OCI-M2 (cell line): Measurements from ENCODE around the gene FGR.
"Not testable (repeated sequence)": the region's sequence is repeated elsewhere in the genome, so short reads cannot be mapped to it uniquely, and the experiment has no call there.

Experiments used
- DNase-seq: peaks from one replicate; lab custom pipeline; 2025; ENCODE audit not compliant: unreplicated experiment; lab: John Stamatoyannopoulos, UW

FGR gene

DNA sequence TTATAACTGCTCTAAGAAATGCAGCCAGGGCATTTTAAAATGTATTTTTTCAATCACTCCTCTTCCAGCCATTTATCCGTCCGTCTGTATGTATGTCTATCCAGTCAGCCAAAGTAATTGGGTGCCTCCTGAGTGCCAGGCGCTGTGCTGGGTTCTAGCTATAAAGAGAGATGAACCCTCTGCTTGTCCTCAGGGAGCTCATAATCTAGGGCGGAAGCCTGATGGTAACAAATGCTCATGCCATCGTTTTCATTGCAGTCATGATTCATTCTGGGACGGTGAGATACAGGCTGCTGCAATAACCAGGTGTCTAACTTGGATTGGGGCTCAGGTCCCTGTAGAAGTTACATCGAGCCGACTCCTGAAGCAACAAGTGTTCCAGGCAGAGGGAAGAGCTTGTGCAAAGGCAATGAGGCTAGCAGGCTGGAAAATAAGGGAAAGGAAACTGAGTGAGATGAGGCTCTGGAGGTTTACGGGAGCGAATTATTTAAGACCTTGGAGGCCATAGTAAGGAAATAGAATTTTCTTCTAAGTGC is 25.4 kb upstream of the FGR start:
- DNase-seq: no peak

DNA sequence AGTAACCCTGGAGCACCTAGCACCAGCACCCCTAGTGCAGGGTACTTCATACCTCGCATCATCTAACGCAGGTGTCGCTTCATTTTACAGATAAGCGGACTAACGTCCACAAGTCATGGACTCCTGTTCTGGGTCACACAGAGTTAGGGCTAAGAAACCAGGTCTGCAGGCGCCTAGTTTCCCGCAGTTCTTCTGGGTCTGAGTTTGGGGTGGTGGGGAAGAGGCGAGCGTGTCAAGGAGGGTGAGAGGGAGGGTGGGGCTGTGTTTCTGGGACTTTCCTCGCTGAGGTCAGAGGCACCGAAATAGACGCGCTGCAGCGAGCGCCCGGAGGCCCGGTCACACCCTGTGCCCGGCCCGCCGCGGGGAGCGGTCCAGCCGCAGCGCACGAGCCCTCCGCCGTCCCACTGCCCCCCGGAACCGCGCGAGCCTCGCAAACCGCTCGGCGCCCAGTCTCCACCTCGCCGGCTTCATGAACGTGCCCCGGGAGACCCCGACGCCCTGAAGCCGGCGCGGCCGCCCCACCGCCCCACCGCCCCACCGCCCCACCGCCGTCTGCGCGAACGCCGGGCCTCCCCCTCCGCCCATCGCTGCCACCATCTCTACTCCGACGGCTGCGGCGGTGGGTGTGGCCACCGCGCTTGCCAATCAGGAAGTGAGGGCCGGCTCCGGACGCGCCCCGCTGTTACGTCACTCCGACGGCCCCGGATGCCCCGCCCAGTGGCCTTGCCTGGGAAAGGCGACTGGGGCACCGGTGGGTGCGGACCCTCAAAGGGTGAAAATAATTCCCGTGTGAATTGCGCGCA is 24.7 kb upstream of the FGR start:
- no peak for DNase-seq

GRCh38 chr1:27658951-27659496 is 24.0 kb upstream of the FGR start:
- DNase-seq: no peak

GRCh38 chr1:27656157-27656893 is 21.3 kb upstream of the FGR start:
- DNase-seq: no peak

DNA sequence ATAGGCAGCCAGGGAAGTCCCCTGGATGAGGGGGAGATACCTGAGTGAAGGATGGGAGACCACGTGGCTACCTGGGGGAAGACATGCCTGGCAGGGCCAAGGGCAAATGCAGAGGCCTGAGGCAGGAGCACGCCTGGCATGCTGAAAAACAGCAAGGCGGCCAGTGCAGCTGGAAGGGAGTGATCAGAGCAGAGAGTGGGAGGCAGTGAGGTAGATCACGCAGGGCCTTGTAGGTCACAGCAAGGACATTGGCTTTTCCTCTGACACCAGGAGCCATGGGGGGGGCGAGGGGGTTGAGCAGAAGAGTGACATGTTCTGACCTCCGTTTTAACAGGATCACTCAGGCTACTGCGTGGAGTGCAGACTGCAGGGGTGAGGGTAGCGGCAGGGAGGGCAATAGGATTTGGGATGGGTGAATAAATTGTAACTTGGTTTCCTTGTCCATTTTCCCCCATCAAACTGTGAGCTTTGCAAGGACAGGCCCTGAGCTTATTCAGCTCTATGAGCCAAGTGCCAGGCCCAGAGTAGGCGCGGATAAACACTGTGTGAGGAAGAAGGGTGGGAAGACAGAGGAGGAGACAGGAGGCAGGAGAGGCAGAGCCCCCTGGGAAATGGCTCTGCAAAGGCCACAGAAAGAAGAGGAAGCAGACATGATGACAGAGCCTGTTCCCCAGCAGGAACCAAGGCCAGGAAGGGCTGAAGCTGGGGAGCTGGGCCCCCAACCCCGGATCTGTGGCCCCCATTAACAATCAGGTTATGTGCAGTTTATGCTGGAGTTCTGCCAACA is 20.4 kb upstream of the FGR start:
- no peak for DNase-seq

GRCh38 chr1:27652111-27652864 is 17.3 kb upstream of the FGR start:
- DNase-seq: no peak

DNA sequence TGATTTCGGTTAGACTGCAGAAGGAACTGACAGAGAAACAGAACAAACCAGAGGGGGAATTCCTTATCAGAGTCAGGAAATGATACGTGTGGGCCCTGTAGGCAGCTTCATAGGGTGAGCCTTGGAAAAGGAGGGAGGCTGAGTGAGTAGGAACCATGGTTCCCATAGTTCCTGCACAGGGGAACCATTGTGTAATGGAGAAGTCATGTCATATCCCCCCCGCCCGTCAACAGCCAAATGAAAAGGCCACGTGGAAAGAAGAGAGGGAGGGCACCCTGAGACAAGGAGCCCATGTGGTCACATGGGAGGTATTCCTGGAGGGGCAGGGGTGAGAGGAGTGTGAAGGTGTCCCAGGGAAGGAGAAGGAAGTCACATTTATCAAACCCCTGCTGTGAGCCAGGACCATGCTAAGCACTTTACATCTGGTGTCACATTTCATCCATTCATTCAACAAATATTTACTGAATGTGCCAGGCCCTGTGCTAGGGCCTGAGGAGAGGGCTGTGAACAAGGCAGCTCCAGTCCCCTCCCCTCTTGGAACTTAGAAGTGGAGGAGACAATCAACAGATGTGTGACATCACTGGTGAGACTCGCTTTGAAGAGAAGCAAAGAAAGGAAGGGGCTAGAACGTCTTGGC is 15.7 kb upstream of the FGR start:
- DNase-seq: no peak

DNA sequence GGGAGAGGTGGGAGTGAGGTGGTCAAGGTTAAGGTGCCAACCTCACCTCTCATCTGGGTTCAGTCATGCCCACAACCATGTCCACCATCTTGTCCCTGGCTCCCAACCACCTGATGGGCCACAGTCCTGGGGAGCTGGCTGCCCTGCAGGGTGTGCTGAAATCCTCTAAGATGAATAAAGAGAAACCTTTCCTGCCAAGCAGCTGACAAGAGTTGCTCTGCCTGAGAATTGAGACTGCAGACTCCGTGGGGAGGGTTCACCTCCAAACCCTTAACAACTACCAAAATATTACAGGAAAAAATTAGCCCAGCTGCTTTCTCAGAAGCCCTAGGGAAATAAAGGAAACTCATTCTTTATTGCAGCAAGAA is 15.2 kb upstream of the FGR start:
- no peak for DNase-seq

GRCh38 chr1:27649306-27649635 is 14.3 kb upstream of the FGR start:
- no peak for DNase-seq

- DNase-seq: no peak
Measured at GRCh38 chr1:27648602-27649305, 13.8 kb upstream of the FGR start.

- no peak for DNase-seq
Measured at GRCh38 chr1:27647328-27647727, 12.3 kb upstream of the FGR start.

- DNase-seq: no peak
Measured at GRCh38 chr1:27646676-27647075, 11.7 kb upstream of the FGR start.

- DNase-seq: no peak
Measured at GRCh38 chr1:27645071-27645415, 10.1 kb upstream of the FGR start.

- no peak for DNase-seq
Measured at GRCh38 chr1:27644369-27645070, 9.5 kb upstream of the FGR start.

GRCh38 chr1:27643600-27644368 is 8.8 kb upstream of the FGR start:
- no peak for DNase-seq

GRCh38 chr1:27640514-27640913 is 5.5 kb upstream of the FGR start:
- not testable (repeated sequence) for DNase-seq

GRCh38 chr1:27638805-27639204 is 3.8 kb upstream of the FGR start:
- DNase-seq: no peak

- DNase-seq: no peak
Measured at GRCh38 chr1:27638047-27638734, 3.2 kb upstream of the FGR start.
